GM12878 (cell line): ENCODE data around the gene FBLN1. TPM values are rescaled to one million over a fixed set of nuclear protein-coding genes. Genes with fewer than 3 reads are reported as not detected.

Source experiments
- ATAC-seq: fragments of 200-7000 bp; cut with Tn5 transposase; 3 replicates; pipeline ENCODE4 v1.9.1; 2020; ENCODE audit warnings: mild to moderate bottlenecking, moderate library complexity
- BruUV-seq: library from RNA; stranded (reverse); fragments of 400-500 nt; replicated peaks from 2 replicates; lab custom pipeline; 2021; lab: Mats Ljungman, UMichigan
- CTCF ChIA-PET: fragments of 300-600 bp; sonication (Branson Sonifier 250); formaldehyde crosslinking; extraction: SDS; loops from one replicate; lab custom pipeline; 2021; ENCODE audit warnings: inconsistent platforms; lab: Yijun Ruan, JAX
- POLR2A ChIA-PET: fragments of 350-600 bp; formaldehyde crosslinking; extraction: SDS; loops from one replicate; lab custom pipeline; 2021; ENCODE audit warnings: inconsistent platforms; lab: Charles Lee
- RAD21 ChIA-PET: fragments of 300-600 bp; sonication (Branson Sonifier 250); formaldehyde crosslinking; loops from one replicate; lab custom pipeline; 2023; ENCODE audit warnings: antibody characterized with exemption; ENCODE audit not compliant: unreplicated experiment; lab: Charles Lee
- SMC1A ChIA-PET: fragments of 300-600 bp; sonication (Branson Sonifier 250); formaldehyde crosslinking; loops from one replicate; lab custom pipeline; 2023; ENCODE audit not compliant: unreplicated experiment, uncharacterized antibody; lab: Charles Lee
- DNase-seq: peaks from one replicate; pipeline ENCODE4 v3.0.0-alpha.2; 2011; ENCODE audit warnings: low read depth, low spot score
- FAIRE-seq: peaks from 3 replicates; lab custom pipeline; 2011; peaks lifted over from hg19 to GRCh38; lab: Jason Lieb, UNC
- H2AFZ ChIP-seq: 2 replicates; pipeline ENCODE4 v1.6.0; 2011; ENCODE audit warnings: low read depth, low read length, control low read depth; ENCODE audit not compliant: control insufficient read depth
- H3K27ac ChIP-seq: 2 replicates; pipeline ENCODE4 v1.5.1; 2011; ENCODE audit warnings: control low read depth; ENCODE audit not compliant: control insufficient read depth, insufficient read depth
- H3K27me3 ChIP-seq, 2 experiments: replicated peaks in 1 of 2; 2 replicates each; pipeline versions ENCODE4 v1.6.0 to v1.6.1; 2011; ENCODE audit warnings: low read length in 1 of 2; ENCODE audit not compliant: control insufficient read depth in 2 of 2, insufficient read depth in 2 of 2
- H3K36me3 ChIP-seq, 2 experiments: 2 replicates each; pipeline ENCODE4 v1.5.1; 2011; ENCODE audit warnings: low read length in 1 of 2; ENCODE audit not compliant: control insufficient read depth in 2 of 2, insufficient read depth in 2 of 2
- H3K4me1 ChIP-seq: 2 replicates; pipeline ENCODE4 v1.6.1; 2011; ENCODE audit warnings: mild to moderate bottlenecking, low read length, moderate library complexity, mixed read lengths; ENCODE audit not compliant: control insufficient read depth, insufficient read depth
- H3K4me2 ChIP-seq: 2 replicates; pipeline ENCODE4 v1.6.0; 2011; ENCODE audit warnings: control low read depth; ENCODE audit not compliant: control insufficient read depth, insufficient read depth
- H3K4me3 ChIP-seq: fragments of 200-600 bp; sonication (generic); 2 replicates; pipeline ENCODE4 v1.5.1; 2016
- H3K79me2 ChIP-seq: 2 replicates; pipeline ENCODE4 v1.6.0; 2011; ENCODE audit warnings: low read length; ENCODE audit not compliant: control insufficient read depth, insufficient read depth
- H3K9ac ChIP-seq: 2 replicates; pipeline ENCODE4 v1.8.0; 2011; ENCODE audit warnings: low read length, control low read depth, mixed read lengths; ENCODE audit not compliant: control insufficient read depth, insufficient read depth
- H3K9me3 ChIP-seq: replicated peaks from 3 replicates; pipeline ENCODE4 v1.5.1; 2011; ENCODE audit warnings: mild to moderate bottlenecking, low read length; ENCODE audit not compliant: control insufficient read depth, insufficient read depth
- H4K20me1 ChIP-seq: 2 replicates; pipeline ENCODE4 v1.6.0; 2011; ENCODE audit not compliant: control insufficient read depth, insufficient read depth
- CHD2 ChIP-seq: IDR thresholded peaks from 2 replicates; pipeline ENCODE4 v1.6.1; 2011; ENCODE audit warnings: low read depth, low read length, improper control_type of control experiment, borderline replicate concordance
- CREM ChIP-seq: IDR thresholded peaks from 2 replicates; pipeline ENCODE4 v1.6.1; 2014; ENCODE audit warnings: antibody characterized with exemption, low read depth
- MYC ChIP-seq: IDR thresholded peaks from 2 replicates; pipeline ENCODE4 v1.6.1; 2011; ENCODE audit warnings: mild to moderate bottlenecking, low read length, moderate library complexity, inconsistent platforms; ENCODE audit not compliant: insufficient read depth, insufficient replicate concordance, insufficient read length, severe bottlenecking
- NFIC ChIP-seq: IDR thresholded peaks from 2 replicates; pipeline ENCODE4 v1.6.1; 2012; ENCODE audit warnings: low read depth, mild to moderate bottlenecking, inconsistent platforms, low read length, moderate library complexity
- RBBP5 ChIP-seq: fragments of 200-600 bp; sonication (generic); conservative IDR thresholded peaks from 2 replicates; pipeline ENCODE4 v1.6.1; 2016
- RELA ChIP-seq: fragments of 450-650 bp; IDR thresholded peaks from 2 replicates; pipeline ENCODE4 v1.8.0; 2014; ENCODE audit warnings: borderline replicate concordance; ENCODE audit not compliant: partially characterized antibody
- SMC3 ChIP-seq: IDR thresholded peaks from 2 replicates; pipeline ENCODE4 v1.6.1; 2011; ENCODE audit warnings: low read length, improper control_type of control experiment, borderline replicate concordance
- WRNIP1 ChIP-seq: IDR thresholded peaks from 2 replicates; pipeline ENCODE4 v1.6.1; 2011; ENCODE audit warnings: low read depth, low read length, improper control_type of control experiment, borderline replicate concordance
- ZNF622 ChIP-seq: fragments of 450-650 bp; IDR thresholded peaks from 2 replicates; pipeline ENCODE4 v1.6.1; 2017; ENCODE audit warnings: mild to moderate bottlenecking, inconsistent platforms
- WGBS: methylation state at CpG from one replicate; pipeline ENCODE4 v1.1.6; 2016; ENCODE audit warnings: low lambda C conversion rate; ENCODE audit not compliant: insufficient replicate concordance, insufficient coverage; ENCODE audit errors: missing lambda C conversion rate; 5-methylcytosine and 5-hydroxymethylcytosine counted together
- in situ Hi-C: fragments of 300-500 bp; cut with MboI; formaldehyde crosslinking; loops from 9 replicates; pipeline ENCODE4 v1.14.3; 2018; ENCODE audit warnings: mixed read lengths
- intact Hi-C: fragments of 100-400 bp; cut with micrococcal nuclease; formaldehyde crosslinking; loops from one replicate; pipeline ENCODE4 v1.14.2; 2022; ENCODE audit not compliant: unreplicated experiment
- polyA plus RNA-seq, 11 experiments: library from polyadenylated mRNA; depleted of rRNA in 4 of 11; unstranded in 6 of 11; stranded (reverse) in 5 of 11; fragments of >200 nt; fragmentation: Nextera tagmentation in 4 of 11; fragmentation: Illumina TruSeq in 1 of 11; extraction: Ambion mirVana in 4 of 11; extraction: Trizol in 1 of 11; gene quantifications; 1 replicate in 1 of 11; 2 replicates in 10 of 11; pipeline versions ENCODE4 v1.2.1 to v1.2.3, GENCODE V29; 2011 to 2016; ENCODE audit warnings: inconsistent platforms in 2 of 11, missing spikeins in 2 of 11, low read depth in 1 of 11
- total RNA-seq, 4 experiments: library from RNA; depleted of rRNA in 3 of 4; stranded (reverse); fragments of >200 nt in 3 of 4; fragmentation: Illumina TruSeq in 1 of 4; extraction: Trizol in 1 of 4; gene quantifications; 2 replicates each; pipeline versions ENCODE4 v1.2.1 to v1.2.3, GENCODE V29; 2013 to 2021
- TF ChIP-seq, protein P1 (sequence below): fragments of 450-650 bp; IDR thresholded peaks from 2 replicates; pipeline ENCODE4 v1.6.1; 2014; ENCODE audit warnings: mild to moderate bottlenecking
- TF ChIP-seq, protein P2 (sequence below): fragments of 450-650 bp; IDR thresholded peaks from 2 replicates; pipeline ENCODE4 v1.6.1; 2017; ENCODE audit warnings: low read depth, mild to moderate bottlenecking, moderate library complexity
- TF ChIP-seq, protein P3 (sequence below): fragments of 450-650 bp; conservative IDR thresholded peaks from 2 replicates; pipeline ENCODE4 v1.6.1; 2017; ENCODE audit warnings: mild to moderate bottlenecking, moderate library complexity

The FBLN1 gene
- total and polyA plus RNA-seq, 10 of the 15 experiments (the other 5 are each of a cell fraction or from before 2014, with no cell fraction given), result 0.20 to 0.51 TPM; not detected in 8

DNA sequence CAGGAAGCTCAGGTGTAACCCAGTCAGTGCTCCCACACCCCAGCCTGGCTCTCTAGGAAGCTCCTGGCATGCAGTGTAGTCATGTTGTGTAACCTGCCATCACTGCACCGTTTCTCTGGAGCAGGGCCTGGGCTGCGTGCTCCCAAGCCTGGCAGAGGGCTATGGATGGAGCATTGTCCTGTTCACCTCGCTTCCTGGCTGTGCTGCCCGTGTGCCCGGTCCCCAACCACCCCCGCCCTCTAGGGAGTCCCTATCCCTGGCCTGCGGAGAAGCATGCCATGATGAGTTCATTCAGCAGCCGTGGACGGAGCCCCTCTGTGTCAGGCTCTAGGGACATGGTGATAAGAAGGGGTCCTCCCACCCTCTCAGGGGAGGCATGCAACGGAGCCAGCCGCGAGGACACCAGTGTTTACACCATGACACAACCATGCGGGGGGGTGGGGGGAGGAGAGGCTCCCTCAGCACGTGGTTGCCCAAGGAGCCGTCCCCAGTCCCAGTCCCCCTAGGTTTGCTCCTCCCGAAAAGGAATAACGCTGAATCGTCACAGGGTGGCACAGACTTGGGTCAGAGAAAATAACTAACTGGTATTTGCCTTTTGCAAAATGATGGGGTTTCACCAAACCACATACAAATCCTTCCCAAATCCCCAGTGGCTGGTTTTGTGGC is 73.1 kb downstream of the FBLN1 start:
- Histone ChIP-seq H3K4me2 (no peak overlapping the region), H3K4me1 (no peaks in the 10 kb centered on the region), H3K36me3 (no peaks in the 10 kb centered on the region), H2AFZ (no peak overlapping the region), H4K20me1 (no peaks in the 10 kb centered on the region), H3K27ac (no peak overlapping the region), H3K4me3 (no peak overlapping the region), H3K9ac (no peak overlapping the region), H3K79me2 (no peaks in the 10 kb centered on the region), H3K27me3 (no peaks in the 10 kb centered on the region; a peak in 1 of 4 replicates), H3K9me3 (no peaks in the 10 kb centered on the region; the same call in 1 of the 3 replicates)
- DNase-seq (no peak), FAIRE-seq (no peak), ATAC-seq (no peak)
- SMC1A ChIA-PET, result no interaction called here
- RAD21 ChIA-PET, result no interaction called here
- TF ChIP-seq, protein P1, sequence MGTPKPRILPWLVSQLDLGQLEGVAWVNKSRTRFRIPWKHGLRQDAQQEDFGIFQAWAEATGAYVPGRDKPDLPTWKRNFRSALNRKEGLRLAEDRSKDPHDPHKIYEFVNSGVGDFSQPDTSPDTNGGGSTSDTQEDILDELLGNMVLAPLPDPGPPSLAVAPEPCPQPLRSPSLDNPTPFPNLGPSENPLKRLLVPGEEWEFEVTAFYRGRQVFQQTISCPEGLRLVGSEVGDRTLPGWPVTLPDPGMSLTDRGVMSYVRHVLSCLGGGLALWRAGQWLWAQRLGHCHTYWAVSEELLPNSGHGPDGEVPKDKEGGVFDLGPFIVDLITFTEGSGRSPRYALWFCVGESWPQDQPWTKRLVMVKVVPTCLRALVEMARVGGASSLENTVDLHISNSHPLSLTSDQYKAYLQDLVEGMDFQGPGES, result no peak
- no peak for TF ChIP-seq WRNIP1
- TF ChIP-seq SMC3, result no peak
- TF ChIP-seq MYC, result no peak
- TF ChIP-seq NFIC, result no peak
- TF ChIP-seq CHD2, result no peak
- TF ChIP-seq, protein P2, sequence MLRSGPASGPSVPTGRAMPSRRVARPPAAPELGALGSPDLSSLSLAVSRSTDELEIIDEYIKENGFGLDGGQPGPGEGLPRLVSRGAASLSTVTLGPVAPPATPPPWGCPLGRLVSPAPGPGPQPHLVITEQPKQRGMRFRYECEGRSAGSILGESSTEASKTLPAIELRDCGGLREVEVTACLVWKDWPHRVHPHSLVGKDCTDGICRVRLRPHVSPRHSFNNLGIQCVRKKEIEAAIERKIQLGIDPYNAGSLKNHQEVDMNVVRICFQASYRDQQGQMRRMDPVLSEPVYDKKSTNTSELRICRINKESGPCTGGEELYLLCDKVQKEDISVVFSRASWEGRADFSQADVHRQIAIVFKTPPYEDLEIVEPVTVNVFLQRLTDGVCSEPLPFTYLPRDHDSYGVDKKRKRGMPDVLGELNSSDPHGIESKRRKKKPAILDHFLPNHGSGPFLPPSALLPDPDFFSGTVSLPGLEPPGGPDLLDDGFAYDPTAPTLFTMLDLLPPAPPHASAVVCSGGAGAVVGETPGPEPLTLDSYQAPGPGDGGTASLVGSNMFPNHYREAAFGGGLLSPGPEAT, result no peak
- TF ChIP-seq, protein P3, sequence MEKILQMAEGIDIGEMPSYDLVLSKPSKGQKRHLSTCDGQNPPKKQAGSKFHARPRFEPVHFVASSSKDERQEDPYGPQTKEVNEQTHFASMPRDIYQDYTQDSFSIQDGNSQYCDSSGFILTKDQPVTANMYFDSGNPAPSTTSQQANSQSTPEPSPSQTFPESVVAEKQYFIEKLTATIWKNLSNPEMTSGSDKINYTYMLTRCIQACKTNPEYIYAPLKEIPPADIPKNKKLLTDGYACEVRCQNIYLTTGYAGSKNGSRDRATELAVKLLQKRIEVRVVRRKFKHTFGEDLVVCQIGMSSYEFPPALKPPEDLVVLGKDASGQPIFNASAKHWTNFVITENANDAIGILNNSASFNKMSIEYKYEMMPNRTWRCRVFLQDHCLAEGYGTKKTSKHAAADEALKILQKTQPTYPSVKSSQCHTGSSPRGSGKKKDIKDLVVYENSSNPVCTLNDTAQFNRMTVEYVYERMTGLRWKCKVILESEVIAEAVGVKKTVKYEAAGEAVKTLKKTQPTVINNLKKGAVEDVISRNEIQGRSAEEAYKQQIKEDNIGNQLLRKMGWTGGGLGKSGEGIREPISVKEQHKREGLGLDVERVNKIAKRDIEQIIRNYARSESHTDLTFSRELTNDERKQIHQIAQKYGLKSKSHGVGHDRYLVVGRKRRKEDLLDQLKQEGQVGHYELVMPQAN, result no peak
- no peak for TF ChIP-seq CREM
- no peak for TF ChIP-seq RELA
- TF ChIP-seq RBBP5, result no peak
- TF ChIP-seq ZNF622, result no peak
- CTCF ChIA-PET, result interaction anchor here (1.5 kb wide), 1 partner anchor 85 kb away, joined by 3 read pairs; no protein-coding TSS in a partner anchor
- 12% methylated on average over 18 of the region's 18 CpGs for WGBS
- no TSS peak for BruUV-seq
- POLR2A ChIA-PET, result no interaction called here
- intact Hi-C loops (no loop called here), in situ Hi-C loops (no loop called here)
